ENCODE results near the gene CLTA.
"Not testable (repeated sequence)": the region's sequence is repeated elsewhere in the genome, so short reads cannot be mapped to it uniquely, and the experiment has no call there.

Gene CLTA

GRCh38 chr9:36158917-36159316 lies 31.8 kb upstream of the CLTA start:
- no peak for DNase-seq

GRCh38 chr9:36159509-36159908 lies 31.2 kb upstream of the CLTA start:
- not testable (repeated sequence) for DNase-seq

- not testable (repeated sequence) for DNase-seq
Observed at GRCh38 chr9:36160126-36160525, 30.6 kb upstream of the CLTA start.

- DNase-seq, result no peak
Observed at GRCh38 chr9:36161187-36161586, 29.5 kb upstream of the CLTA start.

GRCh38 chr9:36162211-36162738 lies 28.4 kb upstream of the CLTA start:
- DNase-seq, result no peak

- no peak for DNase-seq
Observed at GRCh38 chr9:36163049-36163785, 27.5 kb upstream of the CLTA start.

- DNase-seq, result no peak
Observed at GRCh38 chr9:36163786-36164170, 26.9 kb upstream of the CLTA start.

- DNase-seq, result no peak
Observed at GRCh38 chr9:36164372-36164771, 26.3 kb upstream of the CLTA start.

GRCh38 chr9:36164989-36165388 lies 25.7 kb upstream of the CLTA start:
- DNase-seq, result no peak

- DNase-seq, result no peak
Observed at GRCh38 chr9:36165826-36166167, 24.9 kb upstream of the CLTA start.

- DNase-seq, result peak; percentile 80
Observed at GRCh38 chr9:36166168-36166927, 24.4 kb upstream of the CLTA start.

GRCh38 chr9:36169166-36169565 lies 21.6 kb upstream of the CLTA start, which contains the start of gene CCIN:
Gene CCIN (plus strand): TSS chr9:36169388. CDS start chr9:36169503, 115 bp downstream.
- DNase-seq, result no peak

GRCh38 chr9:36169708-36170107 lies 21.0 kb upstream of the CLTA start:
- no peak for DNase-seq

GRCh38 chr9:36170531-36170930 lies 20.2 kb upstream of the CLTA start:
- no peak for DNase-seq

GRCh38 chr9:36173861-36174260 lies 16.9 kb upstream of the CLTA start:
- no peak for DNase-seq

- DNase-seq, result no peak
Observed at GRCh38 chr9:36174271-36174670, 16.4 kb upstream of the CLTA start.

- DNase-seq, result no peak
Observed at GRCh38 chr9:36174731-36175130, 16.0 kb upstream of the CLTA start.

- DNase-seq, result not testable (repeated sequence)
Observed at GRCh38 chr9:36175209-36175608, 15.5 kb upstream of the CLTA start.

- not testable (repeated sequence) for DNase-seq
Observed at GRCh38 chr9:36176496-36176895, 14.2 kb upstream of the CLTA start.

GRCh38 chr9:36177571-36177970 lies 13.2 kb upstream of the CLTA start:
- no peak for DNase-seq

- DNase-seq, result not testable (repeated sequence)
Observed at GRCh38 chr9:36180243-36180642, 10.5 kb upstream of the CLTA start.

- no peak for DNase-seq
Observed at GRCh38 chr9:36187414-36187813, 3.3 kb upstream of the CLTA start.

- DNase-seq, result no peak
Observed at GRCh38 chr9:36188212-36188611, 2.5 kb upstream of the CLTA start.

GRCh38 chr9:36189976-36190375 lies 745 bp upstream of the CLTA start:
- no peak for DNase-seq

Data from activated naive CD4-positive, alpha-beta T cell treated with anti-CD3 and anti-CD28 coated beads, Interleukin-2, amount 50 U/mL, for 16 hours (primary cell).